K562 (cell line): ENCODE results near the gene PARD3B. TPM values are rescaled to one million over a fixed set of nuclear protein-coding genes. Genes with fewer than 3 reads are reported as not detected.
A peak's percentile ranks its signal among the peaks of the same experiment; 100 is the strongest.

Source experiments
- ATAC-seq: fragments of 200-7000 bp; cut with Tn5 transposase; 3 replicates; pipeline ENCODE4 v1.9.1; 2020; ENCODE audit warnings: moderate library complexity
- BruUV-seq: library from RNA; stranded (reverse); fragments of 400-500 nt; replicated peaks from 2 replicates; lab custom pipeline; 2021; lab: Mats Ljungman, UMichigan
- CTCF ChIA-PET: fragments of 300-600 bp; formaldehyde crosslinking; extraction: SDS; loops from one replicate; lab custom pipeline; 2021; ENCODE audit warnings: low intra/inter-chr PET ratio; lab: Yijun Ruan, JAX
- POLR2A ChIA-PET: fragments of 300-600, 350-650 bp; sonication (Branson Sonifier 250); formaldehyde crosslinking; extraction: SDS; loops from one replicate; lab custom pipeline; 2021; ENCODE audit warnings: antibody characterized with exemption, inconsistent platforms; lab: Yijun Ruan, JAX
- DNase-seq, 4 experiments: peaks; one replicate each; pipeline versions ENCODE4 v3.0.0 to v3.0.0-alpha.2; 2011 to 2018; ENCODE audit warnings: low spot score in 3 of 4, mixed read lengths in 3 of 4; ENCODE audit errors: extremely low read depth in 1 of 4
- FAIRE-seq: peaks from 2 replicates; lab custom pipeline; 2011; peaks lifted over from hg19 to GRCh38; lab: Jason Lieb, UNC
- H2AFZ ChIP-seq: 2 replicates; pipeline ENCODE4 v1.6.0; 2011; ENCODE audit warnings: low read depth, low read length, control low read depth, inconsistent platforms
- H3K27ac ChIP-seq: fragments of 200-600 bp; 3 replicates; pipeline ENCODE4 v1.8.0; 2011; ENCODE audit warnings: low read depth, mild to moderate bottlenecking, control low read depth, inconsistent platforms, low read length, moderate library complexity, mixed read lengths; ENCODE audit errors: extremely low read depth
- H3K27me3 ChIP-seq, 2 experiments: fragments of 300-600 bp in 1 of 2; 2 replicates in 1 of 2; 3 replicates in 1 of 2; pipeline versions ENCODE4 v1.6.0 to v1.8.0; 2011; ENCODE audit warnings: inconsistent platforms in 2 of 2, low read length in 2 of 2, mild to moderate bottlenecking in 1 of 2, mixed read lengths in 1 of 2, moderate library complexity in 1 of 2; ENCODE audit not compliant: control insufficient read depth in 2 of 2, insufficient read depth in 2 of 2
- H3K36me3 ChIP-seq: fragments of 300-600 bp; 3 replicates; pipeline ENCODE4 v1.8.0; 2011; ENCODE audit warnings: mild to moderate bottlenecking, low read length, inconsistent platforms; ENCODE audit not compliant: control insufficient read depth, insufficient read depth
- H3K4me1 ChIP-seq, 2 experiments: fragments of 200-600 bp in 1 of 2; replicated peaks in 1 of 2; 2 replicates in 1 of 2; 3 replicates in 1 of 2; pipeline versions ENCODE4 v1.5.1 to v1.8.0; 2011; ENCODE audit warnings: inconsistent platforms in 2 of 2, low read length in 2 of 2, mild to moderate bottlenecking in 1 of 2, mixed read lengths in 1 of 2, moderate library complexity in 1 of 2; ENCODE audit not compliant: control insufficient read depth in 2 of 2, insufficient read depth in 2 of 2
- H3K4me2 ChIP-seq: 2 replicates; pipeline ENCODE4 v1.6.1; 2011; ENCODE audit warnings: low read length, control low read depth, inconsistent platforms, mixed read lengths; ENCODE audit not compliant: insufficient read depth
- H3K4me3 ChIP-seq: fragments of 200-600 bp; sonication (generic), shearing (Covaris generic); 2 replicates; pipeline ENCODE4 v1.5.1; 2016; ENCODE audit warnings: control low read depth, inconsistent platforms
- H3K79me2 ChIP-seq: fragments of 200-600 bp; 3 replicates; pipeline ENCODE4 v1.8.0; 2011; ENCODE audit warnings: low read length, inconsistent platforms; ENCODE audit not compliant: control insufficient read depth, insufficient read depth
- H3K9ac ChIP-seq, 2 experiments: 2 replicates each; pipeline versions ENCODE4 v1.6.0 to v1.6.1; 2011; ENCODE audit warnings: low read depth in 2 of 2, low read length in 2 of 2, control low read depth in 1 of 2, inconsistent platforms in 1 of 2, mild to moderate bottlenecking in 1 of 2, mixed read lengths in 1 of 2; ENCODE audit not compliant: insufficient read depth in 1 of 2
- H3K9me1 ChIP-seq: one replicate; pipeline ENCODE4 v1.6.0; 2011; ENCODE audit warnings: inconsistent platforms, mild to moderate bottlenecking, low read length, moderate library complexity; ENCODE audit not compliant: control insufficient read depth, insufficient read depth
- H3K9me3 ChIP-seq: replicated peaks from 2 replicates; pipeline ENCODE4 v1.5.1; 2011; ENCODE audit warnings: low read depth, low read length, inconsistent platforms; ENCODE audit not compliant: control insufficient read depth, insufficient read depth
- H4K20me1 ChIP-seq: replicated peaks from 2 replicates; pipeline ENCODE4 v1.6.1; 2011; ENCODE audit warnings: low read length, inconsistent platforms, mixed read lengths; ENCODE audit not compliant: control insufficient read depth, insufficient read depth
- C11orf30 ChIP-seq: fragments of 450-650 bp; IDR thresholded peaks from 2 replicates; pipeline ENCODE4 v1.6.1; 2016; ENCODE audit warnings: low read depth, mild to moderate bottlenecking
- CBX8 ChIP-seq: fragments of 200-600 bp; sonication (generic); IDR thresholded peaks from 2 replicates; pipeline ENCODE4 v1.6.1; 2012; ENCODE audit warnings: borderline replicate concordance, mixed run types, low read depth, mild to moderate bottlenecking, moderate library complexity, mixed read lengths, low read length, control low read depth, inconsistent platforms; ENCODE audit not compliant: poor library complexity, severe bottlenecking; ENCODE audit errors: extremely low read depth
- DACH1 ChIP-seq: fragments of 450-650 bp; IDR thresholded peaks from 2 replicates; pipeline ENCODE4 v1.6.1; 2018; ENCODE audit not compliant: partially characterized antibody
- DEAF1 ChIP-seq: fragments of 450-650 bp; formaldehyde crosslinking; IDR thresholded peaks from 2 replicates; pipeline ENCODE4 v1.4.0; 2020; ENCODE audit warnings: mild to moderate bottlenecking, moderate library complexity
- FOXM1 ChIP-seq, 2 experiments: fragments of 450-650 bp in 1 of 2; sonication (generic) in 1 of 2; formaldehyde crosslinking in 1 of 2; IDR thresholded peaks; 2 replicates each; pipeline versions ENCODE4 v1.6.1 to v1.9.0; 2017 to 2022; ENCODE audit warnings: low read depth in 2 of 2, mild to moderate bottlenecking in 2 of 2, missing genetic modification reagents in 1 of 2, moderate library complexity in 1 of 2
- KDM1A ChIP-seq, 2 experiments: fragments of 450-650 bp; IDR thresholded peaks; 2 replicates each; pipeline ENCODE4 v1.6.1; 2016; ENCODE audit warnings: mild to moderate bottlenecking in 2 of 2
- MED1 ChIP-seq: sonication (generic); formaldehyde crosslinking; IDR thresholded peaks from 2 replicates; pipeline ENCODE4 v1.8.1; 2023; ENCODE audit warnings: missing genetic modification reagents, borderline replicate concordance
- MEIS2 ChIP-seq: fragments of 450-650 bp; IDR thresholded peaks from 2 replicates; pipeline ENCODE4 v1.6.1; 2014; ENCODE audit warnings: mild to moderate bottlenecking; ENCODE audit not compliant: partially characterized antibody
- MTA2 ChIP-seq: fragments of 450-650 bp; IDR thresholded peaks from 2 replicates; pipeline ENCODE4 v1.6.1; 2016; ENCODE audit warnings: low read depth
- PHF21A ChIP-seq: fragments of 450-650 bp; IDR thresholded peaks from 2 replicates; pipeline ENCODE4 v1.6.1; 2017; ENCODE audit warnings: low read depth, borderline replicate concordance
- RBM25 ChIP-seq: fragments of 200-400 bp; formaldehyde crosslinking; IDR thresholded peaks from 2 replicates; pipeline ENCODE4 v1.6.1; 2018; ENCODE audit warnings: low read length, low read depth, moderate library complexity; ENCODE audit not compliant: severe bottlenecking
- SOX6 ChIP-seq: fragments of 450-650 bp; IDR thresholded peaks from 2 replicates; pipeline ENCODE4 v1.6.1; 2014; ENCODE audit warnings: mild to moderate bottlenecking
- TAL1 ChIP-seq: fragments of 450-650 bp; IDR thresholded peaks from 2 replicates; pipeline ENCODE4 v1.6.1; 2016; ENCODE audit warnings: mild to moderate bottlenecking
- ZNF311 ChIP-seq: fragments of 250-450 bp; sonication (Bioruptor Pico); IDR thresholded peaks from 2 replicates; pipeline ENCODE4 v1.4.0; 2020; ENCODE audit warnings: mild to moderate bottlenecking, moderate library complexity
- ZNF316 ChIP-seq: fragments of 450-650 bp; IDR thresholded peaks from 2 replicates; pipeline ENCODE4 v1.6.1; 2016
- WGBS: fragments of 100-300 bp; shearing (Covaris generic); methylation state at CpG from one replicate; pipeline ENCODE4 v1.1.6; 2016; ENCODE audit warnings: low coverage, mixed read lengths; ENCODE audit not compliant: insufficient coverage; ENCODE audit errors: missing lambda C conversion rate; 5-methylcytosine and 5-hydroxymethylcytosine counted together
- in situ Hi-C: fragments of 300-500 bp; cut with MboI; formaldehyde crosslinking; loops from 4 replicates; pipeline ENCODE4 v1.15.0; 2018; ENCODE audit warnings: inconsistent platforms, mixed read lengths
- intact Hi-C: fragments of 100-400 bp; cut with micrococcal nuclease; formaldehyde crosslinking; loops from 2 replicates; pipeline ENCODE4 v1.14.2; 2022
- polyA plus RNA-seq, 8 experiments: library from polyadenylated mRNA; depleted of rRNA in 4 of 8; stranded (reverse) in 5 of 8; unstranded in 3 of 8; fragments of >200 nt; fragmentation: Nextera tagmentation in 2 of 8; fragmentation: Illumina TruSeq in 1 of 8; extraction: Ambion mirVana in 2 of 8; extraction: Trizol in 1 of 8; gene quantifications; 2 replicates each; pipeline versions ENCODE4 v1.2.1 to v1.2.3, GENCODE V29; 2011 to 2014; ENCODE audit warnings: inconsistent platforms in 1 of 8, missing spikeins in 1 of 8
- total RNA-seq, 7 experiments: library from RNA; depleted of rRNA in 6 of 7; stranded (reverse); fragments of >200 nt in 6 of 7; fragmentation: Illumina TruSeq in 2 of 7; extraction: Trizol in 2 of 7; gene quantifications; 2 replicates each; pipeline versions ENCODE4 v1.2.1 to v1.2.3, GENCODE V29; 2011 to 2021; ENCODE audit warnings: low replicate concordance in 1 of 7

Gene PARD3B
- total and polyA plus RNA-seq, 9 of the 15 experiments (the other 6 are each of a cell fraction or from before 2014, with no cell fraction given) = 0.15 to 3.0 (median 1.1) TPM

- no peaks in the 10 kb centered on the region for H3K9me3 ChIP-seq
- intact Hi-C loops = no loop called here
Observed at GRCh38 chr2:205052781-205053180, 507.5 kb downstream of the PARD3B start.

GRCh38 chr2:205053827-205054410 lies 508.6 kb downstream of the PARD3B start:
- 0% methylated on average over 3 of the region's 4 CpGs for WGBS
- ChIA-PET POLR2A (no interaction called here), CTCF (no interaction called here)
- Histone ChIP-seq H3K27ac (no peak overlapping the region), H3K36me3 (no peaks in the 10 kb centered on the region), H3K79me2 (no peaks in the 10 kb centered on the region), H3K9me1 (no peaks in the 10 kb centered on the region), H3K9ac (no peak overlapping the region), H3K4me1 (no peaks in the 10 kb centered on the region), H3K9me3 (no peaks in the 10 kb centered on the region), H3K27me3 (no peaks in the 10 kb centered on the region), H2AFZ (no peak overlapping the region), H3K4me3 (no peak overlapping the region), H4K20me1 (no peaks in the 10 kb centered on the region), H3K4me2 (no peak overlapping the region)
- in situ Hi-C loops (no loop called here), intact Hi-C loops (no loop called here)
- ATAC-seq = no peak
- FAIRE-seq = no peak
- no TSS peak for BruUV-seq
- DNase-seq = peak in 3 of 4 experiments; percentile 7 to 38 (median 12)
- TF ChIP-seq MTA2 (peak; percentile 72), ZNF311 (no peak), CBX8 (no peak), DEAF1 (no peak), SOX6 (peak; percentile 66), PHF21A (no peak), RBM25 (no peak), DACH1 (peak; percentile 20), KDM1A (IDR thresholded peaks at IDR 0.05) (peak; percentile 67 to 69), FOXM1 (IDR thresholded peaks at IDR 0.05; ENCODE audit: low read depth) (peak; percentile 57; the same call in 1 of the 2 replicates), FOXM1 (CRISPR knock-in tag; IDR thresholded peaks at IDR 0.05; ENCODE audit: low read depth) (no peak), TAL1 (peak; percentile 84), MEIS2 (peak; percentile 61)

More at GRCh38 chr2:205052781-205053180, 507.5 kb downstream of the PARD3B start:
- H3K4me2 ChIP-seq = no peak overlapping the region
- POLR2A ChIA-PET = no interaction called here
- no TSS peak for BruUV-seq
- no peak overlapping the region for H3K4me3 ChIP-seq
- no peak overlapping the region for H3K9ac ChIP-seq
- no peaks in the 10 kb centered on the region for H3K79me2 ChIP-seq
- H2AFZ ChIP-seq = no peak overlapping the region
- no peaks in the 10 kb centered on the region for H3K9me1 ChIP-seq
- no peak for ATAC-seq
- WGBS = 35% methylated on average over 2 of the region's 2 CpGs
- in situ Hi-C loops = no loop called here
- TF ChIP-seq MED1 (CRISPR knock-in tag) (no peak), ZNF316 (peak; percentile 22; the same call in 1 of the 2 replicates), C11orf30 (0 out of 2 replicates have a peak, but pooled peaks have one; percentile 19)
- TF ChIP-seq, all 486 proteins: peak for 2
- Histone ChIP-seq H3K36me3 (no peaks in the 10 kb centered on the region), H3K4me1 (no peaks in the 10 kb centered on the region), H3K27ac (no peak overlapping the region), H3K27me3 (no peaks in the 10 kb centered on the region), H4K20me1 (no peaks in the 10 kb centered on the region)
- DNase-seq = no peak
- CTCF ChIA-PET = no interaction called here
- FAIRE-seq = no peak
